GM18511 (cell line): ENCODE results near the gene AGBL1.

Experiments used
- ATAC-seq: cut with Tn5 transposase; IDR thresholded peaks from one replicate; pipeline ENCODE4 v1.9.1; 2021; ENCODE audit warnings: mild to moderate bottlenecking, moderate library complexity; ENCODE audit not compliant: unreplicated experiment

The AGBL1 gene

GRCh38 chr15:86772369-86773059, 692.8 kb downstream of the AGBL1 start:
- no peak for ATAC-seq

GRCh38 chr15:86773736-86774135, 694.1 kb downstream of the AGBL1 start:
- no peak for ATAC-seq

- no peak for ATAC-seq
Measured at GRCh38 chr15:86776145-86776544, 696.5 kb downstream of the AGBL1 start.

- no peak for ATAC-seq
Measured at GRCh38 chr15:86796521-86796920, 716.9 kb downstream of the AGBL1 start.

- no peak for ATAC-seq
Measured at GRCh38 chr15:86797135-86797534, 717.5 kb downstream of the AGBL1 start.

GRCh38 chr15:86799226-86799625, 719.6 kb downstream of the AGBL1 start:
- ATAC-seq = no peak

GRCh38 chr15:86802244-86802643, 722.6 kb downstream of the AGBL1 start:
- no peak for ATAC-seq

- ATAC-seq = no peak
Measured at GRCh38 chr15:86804406-86804805, 724.7 kb downstream of the AGBL1 start.

GRCh38 chr15:86810329-86810728, 730.7 kb downstream of the AGBL1 start:
- no peak for ATAC-seq

GRCh38 chr15:86813892-86814291, 734.2 kb downstream of the AGBL1 start:
- ATAC-seq = no peak

- ATAC-seq = no peak
Measured at GRCh38 chr15:86829245-86829644, 749.6 kb downstream of the AGBL1 start.

GRCh38 chr15:86830304-86830703, 750.6 kb downstream of the AGBL1 start:
- no peak for ATAC-seq

GRCh38 chr15:86833595-86833994, 753.9 kb downstream of the AGBL1 start:
- no peak for ATAC-seq

GRCh38 chr15:86834115-86834863, 754.6 kb downstream of the AGBL1 start:
- no peak for ATAC-seq

- no peak for ATAC-seq
Measured at GRCh38 chr15:86837294-86838061, 757.8 kb downstream of the AGBL1 start.

GRCh38 chr15:86839502-86839901, 759.8 kb downstream of the AGBL1 start:
- no peak for ATAC-seq

GRCh38 chr15:86840996-86841395, 761.3 kb downstream of the AGBL1 start:
- no peak for ATAC-seq

GRCh38 chr15:86842199-86842598, 762.5 kb downstream of the AGBL1 start:
- ATAC-seq = no peak

- no peak for ATAC-seq
Measured at GRCh38 chr15:86846036-86846435, 766.4 kb downstream of the AGBL1 start.

GRCh38 chr15:86849136-86849535, 769.5 kb downstream of the AGBL1 start:
- no peak for ATAC-seq

GRCh38 chr15:86849558-86850285, 770.1 kb downstream of the AGBL1 start:
- no peak for ATAC-seq
